ENCODE measurements around the gene THY1. TPM values are rescaled to one million over a fixed set of nuclear protein-coding genes. Genes with fewer than 3 reads are reported as not detected.

The THY1 gene
- total RNA-seq, 1 donor from 2014 or later = not detected

- no peak for DNase-seq
- Mint-ChIP-seq H3K27me3 (peaks cover 6% of the 10 kb centered on the region), H3K36me3 (ENCODE audit: low read depth) (no peaks in the 10 kb centered on the region), H3K4me3 (no peak overlapping the region), H3K9me3 (no peaks in the 10 kb centered on the region), H3K27ac (no peak overlapping the region), H3K4me1 (no peaks in the 10 kb centered on the region)
- ATAC-seq (ENCODE audit: low read depth) = no peak
- POLR2A ChIA-PET = interaction anchor here (0.6 kb wide), 1 partner anchor 174 kb away, joined by 3 read pairs; no protein-coding TSS in a partner anchor
- CTCF ChIA-PET = interaction anchor here (1.3 kb wide), 2 partner anchors 26 to 43 kb away, joined by 3 to 5 read pairs; no protein-coding TSS in a partner anchor
- no peak for TF ChIP-seq CTCF (IDR thresholded peaks at IDR 0.05)
- intact Hi-C loops (cut with micrococcal nuclease) = no loop called here
Measured at GRCh38 chr11:119382101-119382500, 40.9 kb downstream of the THY1 start.

GRCh38 chr11:119381181-119381988 is 41.6 kb downstream of the THY1 start, which contains the start of gene USP2:
Gene USP2 (minus strand): TSS chr11:119381690. CDS start chr11:119373480, 8,210 bp downstream.
- DNase-seq (peak; percentile 96), ATAC-seq (ENCODE audit: low read depth) (peak; percentile 99)
- TF ChIP-seq CTCF (IDR thresholded peaks at IDR 0.05) = peak; percentile 46
- peak within 1 kb of the TSS; percentile 21 for H3K27ac Mint-ChIP-seq
- no peaks in the 10 kb centered on the region for H3K9me3 Mint-ChIP-seq
- intact Hi-C loops (cut with micrococcal nuclease) = loop anchor here (1.0 to 2.0 kb wide), 8 partner anchors 17 to 1566 kb away; partner anchors contain the start of genes CBL and RNF26
- CTCF ChIA-PET = interaction anchor here (0.7 to 1.5 kb wide), 6 partner anchors 8 to 58 kb away, joined by 3 to 19 read pairs (median 3); no protein-coding TSS in a partner anchor
- H3K4me1 Mint-ChIP-seq = no peaks in the 10 kb centered on the region
- POLR2A ChIA-PET = interaction anchor here (0.6 to 0.9 kb wide), 2 partner anchors 47 to 173 kb away, joined by 3 to 9 read pairs; no protein-coding TSS in a partner anchor
- H3K36me3 Mint-ChIP-seq (ENCODE audit: low read depth) = no peaks in the 10 kb centered on the region
- H3K4me3 Mint-ChIP-seq = no peak within 1 kb of the TSS
- peaks cover 3% of the 10 kb centered on the region for H3K27me3 Mint-ChIP-seq

GRCh38 chr11:119380827-119381180 is 42.2 kb downstream of the THY1 start:
- Mint-ChIP-seq H3K27ac (peak overlapping the region; percentile 21), H3K27me3 (peaks cover 3% of the 10 kb centered on the region), H3K9me3 (no peaks in the 10 kb centered on the region), H3K4me1 (no peaks in the 10 kb centered on the region), H3K4me3 (no peak overlapping the region), H3K36me3 (ENCODE audit: low read depth) (no peaks in the 10 kb centered on the region)
- ATAC-seq (ENCODE audit: low read depth) (no peak), DNase-seq (no peak)
- POLR2A ChIA-PET = interaction anchor here (0.9 kb wide), 1 partner anchor 46 kb away, joined by 9 read pairs; no protein-coding TSS in a partner anchor
- TF ChIP-seq CTCF (IDR thresholded peaks at IDR 0.05) = no peak
- CTCF ChIA-PET = interaction anchor here (1.0 to 1.5 kb wide), 5 partner anchors 8 to 58 kb away, joined by 3 to 19 read pairs (median 3); no protein-coding TSS in a partner anchor
- intact Hi-C loops (cut with micrococcal nuclease) = loop anchor here (1.0 to 2.0 kb wide), 8 partner anchors 17 to 1566 kb away; partner anchors contain the start of genes CBL and RNF26

GRCh38 chr11:119380160-119380826 is 42.7 kb downstream of the THY1 start:
- Mint-ChIP-seq H3K9me3 (no peaks in the 10 kb centered on the region), H3K27ac (no peak overlapping the region), H3K4me1 (no peaks in the 10 kb centered on the region), H3K27me3 (peaks cover 3% of the 10 kb centered on the region), H3K4me3 (no peak overlapping the region), H3K36me3 (ENCODE audit: low read depth) (no peaks in the 10 kb centered on the region)
- no peak for TF ChIP-seq CTCF (IDR thresholded peaks at IDR 0.05)
- intact Hi-C loops (cut with micrococcal nuclease) = loop anchor here (2.0 kb wide), 2 partner anchors 173 to 371 kb away; partner anchors contain the start of gene CBL
- ChIA-PET CTCF (interaction anchor here (1.5 kb wide), 1 partner anchor 24 kb away, joined by 19 read pairs; no protein-coding TSS in a partner anchor), POLR2A (interaction anchor here (0.9 kb wide), 1 partner anchor 46 kb away, joined by 9 read pairs; no protein-coding TSS in a partner anchor)
- DNase-seq (no peak), ATAC-seq (ENCODE audit: low read depth) (no peak)

Measured in activated B cell treated with CpG ODN at 0.5 μM for 24 hours (primary cell).